NCI-H2107 treated with DMSO at 0.1 percent for 48 hours (cell line): Measurements from ENCODE around the gene CEACAM19.
"Not testable (repeated sequence)": the region's sequence is repeated elsewhere in the genome, so short reads cannot be mapped to it uniquely, and the experiment has no call there.

Experiments
- DNase-seq: peaks from one replicate; lab custom pipeline; 2025; ENCODE audit not compliant: unreplicated experiment; lab: John Stamatoyannopoulos, UW

Gene CEACAM19

GRCh38 chr19:44670027-44670426 is 1.3 kb upstream of the CEACAM19 start:
- DNase-seq, result not testable (repeated sequence)

- DNase-seq, result no peak
These were observed 944 bp downstream of the CEACAM19 start for GRCh38 chr19:44672226-44672625.

- DNase-seq, result no peak
These were observed 2.2 kb downstream of the CEACAM19 start for GRCh38 chr19:44673510-44673909.

GRCh38 chr19:44675521-44675920 is 4.2 kb downstream of the CEACAM19 start:
- DNase-seq, result no peak

- no peak for DNase-seq
These were observed 5.9 kb downstream of the CEACAM19 start for GRCh38 chr19:44677019-44677811.

GRCh38 chr19:44680536-44680935 is 9.3 kb downstream of the CEACAM19 start:
- no peak for DNase-seq

GRCh38 chr19:44681992-44682790 is 10.9 kb downstream of the CEACAM19 start:
- DNase-seq, result no peak

GRCh38 chr19:44682807-44683206 is 11.5 kb downstream of the CEACAM19 start:
- DNase-seq, result no peak

GRCh38 chr19:44683434-44684210 is 12.3 kb downstream of the CEACAM19 start:
- DNase-seq, result no peak

- DNase-seq, result not testable (repeated sequence)
These were observed 13.1 kb downstream of the CEACAM19 start for GRCh38 chr19:44684396-44684795.

- DNase-seq, result no peak
These were observed 13.9 kb downstream of the CEACAM19 start for GRCh38 chr19:44684892-44685863.

- no peak for DNase-seq
These were observed 14.6 kb downstream of the CEACAM19 start for GRCh38 chr19:44685877-44686276.

- DNase-seq, result no peak
These were observed 15.6 kb downstream of the CEACAM19 start for GRCh38 chr19:44686896-44687295.

GRCh38 chr19:44687888-44688287 is 16.6 kb downstream of the CEACAM19 start:
- DNase-seq, result no peak

- no peak for DNase-seq
These were observed 18.2 kb downstream of the CEACAM19 start for GRCh38 chr19:44689290-44690130.

- DNase-seq, result no peak
These were observed 18.8 kb downstream of the CEACAM19 start for GRCh38 chr19:44690131-44690440.

- DNase-seq, result no peak
These were observed 21.1 kb downstream of the CEACAM19 start for GRCh38 chr19:44692379-44692721.

GRCh38 chr19:44694184-44694579 is 22.9 kb downstream of the CEACAM19 start:
- no peak for DNase-seq

GRCh38 chr19:44696939-44697669 is 25.8 kb downstream of the CEACAM19 start:
- peak; percentile 68 for DNase-seq
